ENCODE measurements around the gene CKLF.

- no peak for TF ChIP-seq EZH2phosphoT487 (IDR thresholded peaks at IDR 0.05; ENCODE audit: borderline replicate concordance, low read length)
- no peak for TF ChIP-seq CTCF (IDR thresholded peaks at IDR 0.05; ENCODE audit: low read depth, low read length, poor library complexity, severe bottlenecking)
Observed at GRCh38 chr16:66509576-66509975, 42.8 kb upstream of the CKLF start.
